Measurements from ENCODE around the gene TENM4. TPM values are rescaled to one million over a fixed set of nuclear protein-coding genes. Genes with fewer than 3 reads are reported as not detected.
A peak's percentile ranks its signal among the peaks of the same experiment; 100 is the strongest.

Gene TENM4
- polyA plus RNA-seq, 1 donor from 2014 or later: 16.8 TPM

DNA sequence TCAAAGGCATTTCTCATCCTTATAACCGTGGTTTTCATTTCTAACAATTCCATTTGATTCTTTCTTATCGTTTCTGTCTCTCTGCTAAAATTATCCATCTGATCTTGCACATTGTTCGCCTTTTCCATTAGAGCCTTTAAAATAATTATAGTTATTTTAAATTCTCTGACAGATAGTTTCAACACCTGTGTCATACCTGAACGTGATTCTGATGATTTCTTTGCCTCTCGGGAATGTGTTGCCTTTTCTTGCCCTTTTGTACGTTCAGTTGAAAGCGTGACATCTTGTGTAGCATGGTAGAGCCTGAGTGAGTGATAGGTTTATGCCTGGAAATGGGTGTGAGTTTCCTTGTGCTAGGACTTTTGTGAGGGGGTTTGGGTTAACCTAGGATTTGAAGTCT, 744.7 kb downstream of the TENM4 start:
- Histone ChIP-seq H3F3A (ENCODE audit: insufficient read depth, low read length, poor library complexity, severe bottlenecking) (no peaks in the 10 kb centered on the region), H2AFZ (ENCODE audit: low read depth, low read length) (no peak overlapping the region), H3K27me3 (ENCODE audit: insufficient read depth, low read depth, low read length) (no peaks in the 10 kb centered on the region), H3K27ac (ENCODE audit: low read length) (peak overlapping the region; percentile 74), H3K9ac (ENCODE audit: low read length) (no peak overlapping the region), H4K20me1 (ENCODE audit: insufficient read depth) (no peaks in the 10 kb centered on the region), H3K9me2 (ENCODE audit: insufficient read depth, low read length) (no peaks in the 10 kb centered on the region), H3K79me2 (replicated peaks; ENCODE audit: insufficient read depth, low read length) (no peaks in the 10 kb centered on the region), H3K36me3 (ENCODE audit: insufficient read depth, low read length) (peaks cover 9% of the 10 kb centered on the region), H3K4me2 (ENCODE audit: low read length) (no peak overlapping the region), H3K9me3 (ENCODE audit: low read length) (no peaks in the 10 kb centered on the region), H3K4me3 (ENCODE audit: low read length) (no peak overlapping the region)
- no peak for TF ChIP-seq EZH2 (IDR thresholded peaks at IDR 0.05; ENCODE audit: borderline replicate concordance, insufficient read depth, low read length, poor library complexity, severe bottlenecking)
- no peak for TF ChIP-seq RAD21 (conservative IDR thresholded peaks at IDR 0.05)
- no peak for TF ChIP-seq MXI1 (conservative IDR thresholded peaks at IDR 0.05; ENCODE audit: poor library complexity, severe bottlenecking)
- peak; percentile 3 for TF ChIP-seq TAF1 (IDR thresholded peaks at IDR 0.05; ENCODE audit: low read depth)
- TF ChIP-seq, protein P1, sequence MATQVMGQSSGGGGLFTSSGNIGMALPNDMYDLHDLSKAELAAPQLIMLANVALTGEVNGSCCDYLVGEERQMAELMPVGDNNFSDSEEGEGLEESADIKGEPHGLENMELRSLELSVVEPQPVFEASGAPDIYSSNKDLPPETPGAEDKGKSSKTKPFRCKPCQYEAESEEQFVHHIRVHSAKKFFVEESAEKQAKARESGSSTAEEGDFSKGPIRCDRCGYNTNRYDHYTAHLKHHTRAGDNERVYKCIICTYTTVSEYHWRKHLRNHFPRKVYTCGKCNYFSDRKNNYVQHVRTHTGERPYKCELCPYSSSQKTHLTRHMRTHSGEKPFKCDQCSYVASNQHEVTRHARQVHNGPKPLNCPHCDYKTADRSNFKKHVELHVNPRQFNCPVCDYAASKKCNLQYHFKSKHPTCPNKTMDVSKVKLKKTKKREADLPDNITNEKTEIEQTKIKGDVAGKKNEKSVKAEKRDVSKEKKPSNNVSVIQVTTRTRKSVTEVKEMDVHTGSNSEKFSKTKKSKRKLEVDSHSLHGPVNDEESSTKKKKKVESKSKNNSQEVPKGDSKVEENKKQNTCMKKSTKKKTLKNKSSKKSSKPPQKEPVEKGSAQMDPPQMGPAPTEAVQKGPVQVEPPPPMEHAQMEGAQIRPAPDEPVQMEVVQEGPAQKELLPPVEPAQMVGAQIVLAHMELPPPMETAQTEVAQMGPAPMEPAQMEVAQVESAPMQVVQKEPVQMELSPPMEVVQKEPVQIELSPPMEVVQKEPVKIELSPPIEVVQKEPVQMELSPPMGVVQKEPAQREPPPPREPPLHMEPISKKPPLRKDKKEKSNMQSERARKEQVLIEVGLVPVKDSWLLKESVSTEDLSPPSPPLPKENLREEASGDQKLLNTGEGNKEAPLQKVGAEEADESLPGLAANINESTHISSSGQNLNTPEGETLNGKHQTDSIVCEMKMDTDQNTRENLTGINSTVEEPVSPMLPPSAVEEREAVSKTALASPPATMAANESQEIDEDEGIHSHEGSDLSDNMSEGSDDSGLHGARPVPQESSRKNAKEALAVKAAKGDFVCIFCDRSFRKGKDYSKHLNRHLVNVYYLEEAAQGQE (IDR thresholded peaks at IDR 0.05; ENCODE audit: borderline replicate concordance): peak; percentile 82
- TF ChIP-seq, protein P2, sequence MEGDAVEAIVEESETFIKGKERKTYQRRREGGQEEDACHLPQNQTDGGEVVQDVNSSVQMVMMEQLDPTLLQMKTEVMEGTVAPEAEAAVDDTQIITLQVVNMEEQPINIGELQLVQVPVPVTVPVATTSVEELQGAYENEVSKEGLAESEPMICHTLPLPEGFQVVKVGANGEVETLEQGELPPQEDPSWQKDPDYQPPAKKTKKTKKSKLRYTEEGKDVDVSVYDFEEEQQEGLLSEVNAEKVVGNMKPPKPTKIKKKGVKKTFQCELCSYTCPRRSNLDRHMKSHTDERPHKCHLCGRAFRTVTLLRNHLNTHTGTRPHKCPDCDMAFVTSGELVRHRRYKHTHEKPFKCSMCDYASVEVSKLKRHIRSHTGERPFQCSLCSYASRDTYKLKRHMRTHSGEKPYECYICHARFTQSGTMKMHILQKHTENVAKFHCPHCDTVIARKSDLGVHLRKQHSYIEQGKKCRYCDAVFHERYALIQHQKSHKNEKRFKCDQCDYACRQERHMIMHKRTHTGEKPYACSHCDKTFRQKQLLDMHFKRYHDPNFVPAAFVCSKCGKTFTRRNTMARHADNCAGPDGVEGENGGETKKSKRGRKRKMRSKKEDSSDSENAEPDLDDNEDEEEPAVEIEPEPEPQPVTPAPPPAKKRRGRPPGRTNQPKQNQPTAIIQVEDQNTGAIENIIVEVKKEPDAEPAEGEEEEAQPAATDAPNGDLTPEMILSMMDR (IDR thresholded peaks at IDR 0.05; ENCODE audit: poor library complexity, severe bottlenecking): no peak
- peak; percentile 95 for TF ChIP-seq EP300 (conservative IDR thresholded peaks at IDR 0.05; ENCODE audit: poor library complexity, severe bottlenecking)
- TF ChIP-seq SMC3 (conservative IDR thresholded peaks at IDR 0.05; ENCODE audit: poor library complexity): peak; percentile 0
- peak; percentile 94 for TF ChIP-seq POLR2AphosphoS5 (IDR thresholded peaks at IDR 0.05)

DNA sequence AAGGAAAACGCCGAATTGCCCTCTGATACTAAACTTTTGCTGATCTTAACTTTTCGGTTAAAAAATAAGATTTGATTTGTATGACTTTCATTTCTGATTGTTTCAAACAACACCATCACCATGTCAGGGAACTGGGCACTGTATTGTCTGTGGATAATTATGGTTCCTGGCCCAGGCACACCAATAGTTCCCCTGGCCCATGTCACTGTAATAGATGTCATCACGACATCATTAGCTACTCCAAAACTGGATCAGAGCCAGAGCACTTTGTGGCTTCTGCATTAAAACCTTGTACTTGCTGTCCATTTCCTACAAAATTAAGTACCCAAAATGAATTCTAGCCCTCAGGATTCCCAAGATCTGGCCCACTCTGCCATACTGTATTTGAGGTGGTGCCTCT, 746.7 kb downstream of the TENM4 start:
- Histone ChIP-seq H3K36me3 (ENCODE audit: insufficient read depth, low read length) (no peaks in the 10 kb centered on the region), H3K27me3 (ENCODE audit: insufficient read depth, low read depth, low read length) (no peaks in the 10 kb centered on the region), H3F3A (ENCODE audit: insufficient read depth, low read length, poor library complexity, severe bottlenecking) (no peaks in the 10 kb centered on the region), H3K9me2 (ENCODE audit: insufficient read depth, low read length) (no peaks in the 10 kb centered on the region), H3K4me2 (ENCODE audit: low read length) (no peak overlapping the region), H2AFZ (ENCODE audit: low read depth, low read length) (no peak overlapping the region), H3K9ac (ENCODE audit: low read length) (no peak overlapping the region), H3K79me2 (replicated peaks; ENCODE audit: insufficient read depth, low read length) (no peaks in the 10 kb centered on the region), H3K4me3 (ENCODE audit: low read length) (no peak overlapping the region), H3K9me3 (ENCODE audit: low read length) (no peaks in the 10 kb centered on the region), H4K20me1 (ENCODE audit: insufficient read depth) (no peaks in the 10 kb centered on the region), H3K27ac (ENCODE audit: low read length) (no peak overlapping the region)
- TF ChIP-seq EP300 (conservative IDR thresholded peaks at IDR 0.05; ENCODE audit: poor library complexity, severe bottlenecking) (no peak), RAD21 (conservative IDR thresholded peaks at IDR 0.05) (no peak), POLR2AphosphoS5 (IDR thresholded peaks at IDR 0.05) (no peak), SMC3 (conservative IDR thresholded peaks at IDR 0.05; ENCODE audit: poor library complexity) (no peak), EZH2 (IDR thresholded peaks at IDR 0.05; ENCODE audit: borderline replicate concordance, insufficient read depth, low read length, poor library complexity, severe bottlenecking) (no peak)
- TF ChIP-seq, protein P2 (IDR thresholded peaks at IDR 0.05; ENCODE audit: poor library complexity, severe bottlenecking): no peak
- TF ChIP-seq, protein P1 (IDR thresholded peaks at IDR 0.05; ENCODE audit: borderline replicate concordance): no peak
